HUDEP-2 (cell line): Measurements from ENCODE around the gene MACO1.

Experiments
- DNase-seq, 76 experiments: peaks; one replicate each; lab custom pipeline; 2025; ENCODE audit not compliant: unreplicated experiment in 76 of 76; lab: John Stamatoyannopoulos, UW

Gene MACO1

GRCh38 chr1:25520446-25521061 lies 89.9 kb downstream of the MACO1 start:
- DNase-seq: peak in 42 of 76 experiments; percentile 6 to 58 (median 30)

GRCh38 chr1:25522031-25522655 lies 91.4 kb downstream of the MACO1 start:
- DNase-seq: no peak

GRCh38 chr1:25523542-25523941 lies 92.8 kb downstream of the MACO1 start:
- DNase-seq: peak in 48 of 76 experiments; percentile 4 to 67 (median 36)

- DNase-seq: no peak
Observed at GRCh38 chr1:25524568-25525360, 94.1 kb downstream of the MACO1 start.

GRCh38 chr1:25525361-25525688 lies 94.6 kb downstream of the MACO1 start:
- DNase-seq: no peak

- DNase-seq: no peak
Observed at GRCh38 chr1:25526753-25527152, 96.1 kb downstream of the MACO1 start.

GRCh38 chr1:25527226-25527846 lies 96.6 kb downstream of the MACO1 start:
- no peak for DNase-seq

GRCh38 chr1:25527946-25528595 lies 97.4 kb downstream of the MACO1 start:
- no peak for DNase-seq

- no peak for DNase-seq
Observed at GRCh38 chr1:25528881-25529517, 98.3 kb downstream of the MACO1 start.

- DNase-seq: no peak
Observed at GRCh38 chr1:25529518-25530185, 99.0 kb downstream of the MACO1 start.

GRCh38 chr1:25530186-25531081 lies 99.7 kb downstream of the MACO1 start:
- no peak for DNase-seq

GRCh38 chr1:25531082-25531461 lies 100.4 kb downstream of the MACO1 start:
- DNase-seq: peak in 23 of 76 experiments; percentile 4 to 44 (median 21)

- DNase-seq: no peak
Observed at GRCh38 chr1:25532970-25533369, 102.3 kb downstream of the MACO1 start.

- no peak for DNase-seq
Observed at GRCh38 chr1:25533775-25534409, 103.2 kb downstream of the MACO1 start.

- no peak for DNase-seq
Observed at GRCh38 chr1:25534410-25534788, 103.7 kb downstream of the MACO1 start.

- no peak for DNase-seq
Observed at GRCh38 chr1:25536124-25536523, 105.4 kb downstream of the MACO1 start.

- no peak for DNase-seq
Observed at GRCh38 chr1:25537153-25537831, 106.6 kb downstream of the MACO1 start.

- DNase-seq: no peak
Observed at GRCh38 chr1:25538191-25538767, 107.6 kb downstream of the MACO1 start.
